Thoracic aorta (tissue), 2 donors: ENCODE results near the gene CREG2. TPM values are rescaled to one million over a fixed set of nuclear protein-coding genes. Genes with fewer than 3 reads are reported as not detected.

ENCODE experiments used
- ATAC-seq: fragments of 150-250 bp; one replicate; pipeline ENCODE4 v1.8.0; 2017; ENCODE audit warnings: low read depth; ENCODE audit not compliant: insufficient number of reproducible peaks, low FRiP score
- DNase-seq: peaks from one replicate; pipeline ENCODE4 v3.0.0-alpha.2; 2020; ENCODE audit warnings: low spot score
- H3K27ac ChIP-seq, 2 donors: fragments of 200-600 bp; sonication (generic); 1 replicate in 1 of 2; 2 replicates in 1 of 2; pipeline ENCODE4 v1.5.1; 2016; ENCODE audit warnings: mild to moderate bottlenecking in 2 of 2, moderate library complexity in 2 of 2
- H3K27me3 ChIP-seq: fragments of 200-600 bp; sonication (generic); replicated peaks from 2 replicates; pipeline ENCODE4 v1.6.0; 2016; ENCODE audit warnings: mild to moderate bottlenecking; ENCODE audit not compliant: insufficient read depth
- H3K36me3 ChIP-seq: fragments of 200-600 bp; sonication (generic); one replicate; pipeline ENCODE4 v1.5.1; 2016
- H3K4me1 ChIP-seq, 2 donors: fragments of 200-600 bp; sonication (generic); 1 replicate in 1 of 2; 2 replicates in 1 of 2; pipeline versions ENCODE4 v1.5.1 to v1.6.0; 2016; ENCODE audit warnings: low read depth in 2 of 2, mild to moderate bottlenecking in 1 of 2; ENCODE audit not compliant: control insufficient read depth in 1 of 2
- H3K4me3 ChIP-seq: fragments of 200-600 bp; sonication (generic); 2 replicates; pipeline ENCODE4 v1.5.1; 2016; ENCODE audit warnings: mild to moderate bottlenecking
- H3K9me3 ChIP-seq: fragments of 200-600 bp; sonication (generic); 2 replicates; pipeline ENCODE4 v1.5.1; 2016
- CTCF ChIP-seq: fragments of 200-600 bp; sonication (generic); IDR thresholded peaks from one replicate; pipeline ENCODE4 v1.5.1; 2019; ENCODE audit warnings: antibody characterized with exemption
- total RNA-seq, 2 donors: library from RNA; depleted of rRNA; stranded (reverse); fragments of >200 nt; gene quantifications; one replicate each; pipeline versions ENCODE4 v1.1.0 to v1.2.3, GENCODE V29; 2016

Gene CREG2
- total RNA-seq, 2 donors from 2014 or later, result not detected

GRCh38 chr2:101415884-101416283, 28.6 kb upstream of the CREG2 start:
- Histone ChIP-seq H3K4me3 (no peak overlapping the region), H3K4me1 (no peaks in the 10 kb centered on the region), H3K27ac (no peak overlapping the region), H3K36me3 (no peaks in the 10 kb centered on the region), H3K9me3 (no peaks in the 10 kb centered on the region), H3K27me3 (no peaks in the 10 kb centered on the region)
- DNase-seq, result no peak
- ATAC-seq, result no peak
- TF ChIP-seq CTCF, result no peak

- Histone ChIP-seq H3K4me3 (no peak overlapping the region), H3K4me1 (no peaks in the 10 kb centered on the region), H3K27ac (no peak overlapping the region), H3K36me3 (no peaks in the 10 kb centered on the region), H3K27me3 (no peaks in the 10 kb centered on the region), H3K9me3 (no peaks in the 10 kb centered on the region)
- ATAC-seq (no peak), DNase-seq (no peak)
- no peak for TF ChIP-seq CTCF
Measured at GRCh38 chr2:101415220-101415619, 27.9 kb upstream of the CREG2 start.

GRCh38 chr2:101412092-101412694, 24.9 kb upstream of the CREG2 start:
- no peaks in the 10 kb centered on the region for H3K27me3 ChIP-seq
- no peaks in the 10 kb centered on the region for H3K36me3 ChIP-seq
- H3K4me3 ChIP-seq, result no peak overlapping the region
- ATAC-seq (no peak), DNase-seq (no peak)
- H3K27ac ChIP-seq, result no peak overlapping the region
- TF ChIP-seq CTCF, result no peak
- no peaks in the 10 kb centered on the region for H3K9me3 ChIP-seq
- H3K4me1 ChIP-seq, result no peaks in the 10 kb centered on the region

GRCh38 chr2:101410746-101411145, 23.4 kb upstream of the CREG2 start:
- no peak overlapping the region for H3K4me3 ChIP-seq
- no peaks in the 10 kb centered on the region for H3K4me1 ChIP-seq
- no peaks in the 10 kb centered on the region for H3K27me3 ChIP-seq
- H3K9me3 ChIP-seq, result no peaks in the 10 kb centered on the region
- no peaks in the 10 kb centered on the region for H3K36me3 ChIP-seq
- no peak overlapping the region for H3K27ac ChIP-seq
- ATAC-seq (no peak), DNase-seq (no peak)
- no peak for TF ChIP-seq CTCF

GRCh38 chr2:101410114-101410513, 22.8 kb upstream of the CREG2 start:
- DNase-seq (no peak), ATAC-seq (no peak)
- no peaks in the 10 kb centered on the region for H3K4me1 ChIP-seq
- H3K9me3 ChIP-seq, result no peaks in the 10 kb centered on the region
- no peak for TF ChIP-seq CTCF
- no peak overlapping the region for H3K4me3 ChIP-seq
- no peaks in the 10 kb centered on the region for H3K27me3 ChIP-seq
- no peak overlapping the region for H3K27ac ChIP-seq
- H3K36me3 ChIP-seq, result no peaks in the 10 kb centered on the region
